Liver (tissue), 9 donors: ENCODE measurements around the gene RPS3. TPM values are rescaled to one million over a fixed set of nuclear protein-coding genes. Genes with fewer than 3 reads are reported as not detected.

Experiments
- DNase-seq: peaks from one replicate; pipeline ENCODE4 v3.0.0-alpha.2; 2017; ENCODE audit warnings: low spot score
- H3K27ac ChIP-seq, 2 donors: one replicate each; pipeline ENCODE4 v1.7.0; 2013; ENCODE audit warnings: inconsistent platforms in 2 of 2, low read length in 2 of 2, control low read depth in 1 of 2, low read depth in 1 of 2, mild to moderate bottlenecking in 1 of 2
- H3K27me3 ChIP-seq, 4 donors: one replicate each; pipeline versions ENCODE4 v1.6.1 to v1.7.0; 2013; ENCODE audit warnings: low read length in 3 of 4, inconsistent platforms in 1 of 4, mild to moderate bottlenecking in 1 of 4, moderate library complexity in 1 of 4; ENCODE audit not compliant: control insufficient read depth in 4 of 4, insufficient read depth in 4 of 4
- H3K36me3 ChIP-seq, 4 donors: one replicate each; pipeline versions ENCODE4 v1.6.1 to v1.7.0; 2013; ENCODE audit warnings: low read length in 3 of 4, mild to moderate bottlenecking in 3 of 4, low read depth in 1 of 4, moderate library complexity in 1 of 4; ENCODE audit not compliant: control insufficient read depth in 4 of 4, insufficient read depth in 3 of 4
- H3K4me1 ChIP-seq, 4 donors: one replicate each; pipeline versions ENCODE4 v1.6.1 to v1.7.0; 2013; ENCODE audit warnings: low read length in 3 of 4, mild to moderate bottlenecking in 3 of 4, moderate library complexity in 1 of 4; ENCODE audit not compliant: control insufficient read depth in 4 of 4, insufficient read depth in 4 of 4
- H3K4me3 ChIP-seq, 3 donors: one replicate each; pipeline versions ENCODE4 v1.6.1 to v1.7.0; 2013; ENCODE audit warnings: low read length in 3 of 3, control low read depth in 1 of 3, low read depth in 1 of 3, mild to moderate bottlenecking in 1 of 3
- H3K9ac ChIP-seq, 2 donors: one replicate each; pipeline ENCODE4 v1.7.0; 2013; ENCODE audit warnings: low read length in 2 of 2, mild to moderate bottlenecking in 2 of 2, moderate library complexity in 2 of 2, control low read depth in 1 of 2, low read depth in 1 of 2
- H3K9me3 ChIP-seq, 4 donors: one replicate each; pipeline versions ENCODE4 v1.6.1 to v1.7.0; 2013; ENCODE audit warnings: low read length in 3 of 4; ENCODE audit not compliant: control insufficient read depth in 4 of 4
- EGR1 ChIP-seq, 2 donors: IDR thresholded peaks; 2 replicates each; pipeline ENCODE4 v1.6.1; 2016 to 2018; ENCODE audit warnings: antibody characterized with exemption in 2 of 2, low read depth in 2 of 2
- FOXA2 ChIP-seq: IDR thresholded peaks from 2 replicates; pipeline ENCODE4 v1.6.1; 2016; ENCODE audit warnings: antibody characterized with exemption
- HNF4A ChIP-seq, 2 donors: conservative IDR thresholded peaks; 2 replicates each; pipeline ENCODE4 v1.6.1; 2016; ENCODE audit warnings: antibody characterized with exemption in 2 of 2, mild to moderate bottlenecking in 2 of 2
- HNF4G ChIP-seq: IDR thresholded peaks from 2 replicates; pipeline ENCODE4 v1.6.1; 2016; ENCODE audit warnings: antibody characterized with exemption
- JUND ChIP-seq, 2 donors: IDR thresholded peaks; 2 replicates each; pipeline ENCODE4 v1.6.1; 2016; ENCODE audit warnings: antibody characterized with exemption in 2 of 2
- NR2F2 ChIP-seq: IDR thresholded peaks from 2 replicates; pipeline ENCODE4 v1.6.1; 2016; ENCODE audit warnings: antibody characterized with exemption
- RAD21 ChIP-seq, 2 donors: IDR thresholded peaks; 2 replicates each; pipeline ENCODE4 v1.6.1; 2016; ENCODE audit warnings: antibody characterized with exemption in 2 of 2, mild to moderate bottlenecking in 2 of 2
- RXRA ChIP-seq, 2 donors: IDR thresholded peaks; 2 replicates each; pipeline ENCODE4 v1.6.1; 2017 to 2018; ENCODE audit warnings: antibody characterized with exemption in 2 of 2, mild to moderate bottlenecking in 1 of 2
- SP1 ChIP-seq: IDR thresholded peaks from 2 replicates; pipeline ENCODE4 v1.6.1; 2018; ENCODE audit warnings: antibody characterized with exemption, mild to moderate bottlenecking
- TAF1 ChIP-seq: conservative IDR thresholded peaks from 2 replicates; pipeline ENCODE4 v1.6.1; 2016; ENCODE audit warnings: antibody characterized with exemption, mild to moderate bottlenecking
- WGBS: extraction: QIAGEN DNeasy Blood & Tissue Kit; methylation state at CpG from one replicate; pipeline ENCODE4 v1.1.7; 2013; 5-methylcytosine and 5-hydroxymethylcytosine counted together
- polyA plus RNA-seq, 2 donors: library from polyadenylated mRNA; stranded (reverse) in 1 of 2; unstranded in 1 of 2; fragments of 200-250 nt in 1 of 2; fragments of >200 nt in 1 of 2; fragmentation: Nextera tagmentation in 1 of 2; extraction: Ambion mirVana in 1 of 2; gene quantifications; one replicate each; pipeline versions ENCODE4 v1.2.1 to v1.2.3, GENCODE V29; 2013 to 2015
- total RNA-seq, 2 donors: library from RNA; depleted of rRNA; stranded (reverse); fragments of >200 nt; gene quantifications; one replicate each; pipeline ENCODE4 v1.2.3, GENCODE V29; 2014
- TF ChIP-seq, protein P1 (sequence below): fragments of 150-350 bp; IDR thresholded peaks from 2 replicates; pipeline ENCODE4 v1.5.1; 2017; ENCODE audit warnings: improper control_type of control experiment, low read depth, low read length; ENCODE audit not compliant: missing input control
- TF ChIP-seq, protein P2 (sequence below): IDR thresholded peaks from 2 replicates; pipeline ENCODE4 v1.6.1; 2016; ENCODE audit warnings: antibody characterized with exemption, mild to moderate bottlenecking
- TF ChIP-seq, protein P3 (sequence below): IDR thresholded peaks from 2 replicates; pipeline ENCODE4 v1.6.1; 2016; ENCODE audit warnings: antibody characterized with exemption
- TF ChIP-seq, protein P4 (sequence below): IDR thresholded peaks from 2 replicates; pipeline ENCODE4 v1.6.1; 2016; ENCODE audit warnings: antibody characterized with exemption
- donor health status: healthy.
- donor health status: healthy.
- donor health status: healthy.
- donor health status: healthy.
- donor health status: healthy.

The RPS3 gene
- total and polyA plus RNA-seq, 4 donors = 289 to 1,115 (median 492) TPM

DNA sequence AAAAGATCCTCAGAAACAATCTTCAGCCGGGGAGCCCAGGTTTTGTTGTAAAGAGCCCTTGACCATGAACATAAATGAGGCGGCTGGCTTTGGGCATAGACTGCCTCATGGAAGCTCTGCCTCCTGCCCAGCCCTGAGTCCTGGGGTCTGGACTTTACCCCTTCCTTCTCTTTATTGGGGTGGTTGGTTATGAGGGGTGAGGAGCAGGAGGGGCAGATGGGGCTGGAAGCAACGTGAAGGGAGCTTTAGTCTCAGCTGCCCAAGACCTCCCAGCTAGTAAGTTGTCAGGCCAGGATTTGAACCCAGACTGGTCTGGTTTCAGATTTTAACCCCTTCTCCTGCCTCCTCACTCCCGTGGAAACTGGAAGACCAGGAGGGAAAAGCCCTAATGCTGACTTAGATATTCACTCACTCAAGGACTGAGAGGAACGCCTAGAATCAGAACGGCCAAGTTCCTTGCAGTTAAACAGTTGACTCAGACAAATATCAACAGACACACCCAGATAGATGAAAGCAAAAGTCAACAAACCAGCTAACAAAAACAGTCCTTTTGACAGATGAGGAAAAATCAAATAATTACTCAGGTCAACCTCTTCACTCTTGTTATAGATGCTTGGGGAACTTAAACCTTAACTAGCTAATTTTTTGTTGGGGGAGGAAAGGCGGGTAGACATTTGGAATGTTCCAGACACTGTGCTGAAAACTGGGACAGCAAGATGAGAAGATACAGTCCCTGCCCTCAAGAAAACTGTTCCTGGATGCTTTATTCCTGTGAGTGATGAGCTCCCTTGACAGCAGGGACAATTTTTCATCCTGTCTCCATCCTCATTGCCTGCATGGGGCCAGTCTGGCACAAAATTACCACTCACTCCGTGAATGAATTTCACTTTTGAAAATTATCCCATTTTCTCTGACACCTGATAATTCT is 27.1 kb upstream of the RPS3 start:
- peak in 1 of 2 donors; percentile 23 for TF ChIP-seq JUND (IDR thresholded peaks at IDR 0.05)
- TF ChIP-seq SP1 = no peak
- peak in 1 of 2 donors; percentile 13 for TF ChIP-seq HNF4A (conservative IDR thresholded peaks at IDR 0.05)
- TF ChIP-seq TAF1 = no peak
- peak in 1 of 2 donors; percentile 10 for TF ChIP-seq RXRA (IDR thresholded peaks at IDR 0.05)
- TF ChIP-seq NR2F2 = no peak
- TF ChIP-seq, protein P1, sequence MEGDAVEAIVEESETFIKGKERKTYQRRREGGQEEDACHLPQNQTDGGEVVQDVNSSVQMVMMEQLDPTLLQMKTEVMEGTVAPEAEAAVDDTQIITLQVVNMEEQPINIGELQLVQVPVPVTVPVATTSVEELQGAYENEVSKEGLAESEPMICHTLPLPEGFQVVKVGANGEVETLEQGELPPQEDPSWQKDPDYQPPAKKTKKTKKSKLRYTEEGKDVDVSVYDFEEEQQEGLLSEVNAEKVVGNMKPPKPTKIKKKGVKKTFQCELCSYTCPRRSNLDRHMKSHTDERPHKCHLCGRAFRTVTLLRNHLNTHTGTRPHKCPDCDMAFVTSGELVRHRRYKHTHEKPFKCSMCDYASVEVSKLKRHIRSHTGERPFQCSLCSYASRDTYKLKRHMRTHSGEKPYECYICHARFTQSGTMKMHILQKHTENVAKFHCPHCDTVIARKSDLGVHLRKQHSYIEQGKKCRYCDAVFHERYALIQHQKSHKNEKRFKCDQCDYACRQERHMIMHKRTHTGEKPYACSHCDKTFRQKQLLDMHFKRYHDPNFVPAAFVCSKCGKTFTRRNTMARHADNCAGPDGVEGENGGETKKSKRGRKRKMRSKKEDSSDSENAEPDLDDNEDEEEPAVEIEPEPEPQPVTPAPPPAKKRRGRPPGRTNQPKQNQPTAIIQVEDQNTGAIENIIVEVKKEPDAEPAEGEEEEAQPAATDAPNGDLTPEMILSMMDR = no peak
- Histone ChIP-seq H3K4me1 (peaks cover 0 to 11% (median 8%) of the 10 kb centered on the region in 4 donors), H3K9ac (no peak overlapping the region), H3K36me3 (no peaks in the 10 kb centered on the region), H3K4me3 (no peak overlapping the region), H3K27me3 (no peaks in the 10 kb centered on the region), H3K9me3 (no peaks in the 10 kb centered on the region), H3K27ac (no peak overlapping the region)
- DNase-seq = no peak
- WGBS = 40% methylated on average over 8 of the region's 8 CpGs

DNA sequence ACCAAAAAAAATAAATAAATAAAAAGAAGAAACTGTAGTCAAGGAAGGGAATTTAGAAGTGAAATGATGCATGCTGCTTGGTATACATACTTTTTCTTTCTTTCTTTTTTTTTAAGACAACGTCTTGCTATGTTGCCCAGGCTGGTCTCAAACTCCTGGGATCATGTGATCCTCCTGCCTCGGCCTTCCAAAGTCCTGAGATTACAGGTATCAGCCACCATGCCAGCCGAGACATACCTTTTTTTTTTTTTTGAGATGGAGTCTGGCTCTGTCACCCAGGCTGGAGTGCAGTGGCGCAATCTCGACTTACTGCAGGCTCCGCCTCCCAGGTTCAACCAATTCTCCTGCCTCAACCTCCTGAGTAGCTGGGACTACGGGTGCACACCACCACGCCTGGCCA is 26.1 kb upstream of the RPS3 start:
- H3K27ac ChIP-seq = no peak overlapping the region
- WGBS = 92% methylated on average over 8 of the region's 8 CpGs
- no peaks in the 10 kb centered on the region for H3K27me3 ChIP-seq
- no peak overlapping the region for H3K9ac ChIP-seq
- no peak overlapping the region for H3K4me3 ChIP-seq
- no peak for TF ChIP-seq FOXA2
- no peak for TF ChIP-seq EGR1 (IDR thresholded peaks at IDR 0.05; ENCODE audit: low read depth in 2 of 2)
- TF ChIP-seq RAD21 (IDR thresholded peaks at IDR 0.05) = no peak
- no peak for TF ChIP-seq HNF4G
- TF ChIP-seq, protein P1 = no peak
- TF ChIP-seq, protein P2, sequence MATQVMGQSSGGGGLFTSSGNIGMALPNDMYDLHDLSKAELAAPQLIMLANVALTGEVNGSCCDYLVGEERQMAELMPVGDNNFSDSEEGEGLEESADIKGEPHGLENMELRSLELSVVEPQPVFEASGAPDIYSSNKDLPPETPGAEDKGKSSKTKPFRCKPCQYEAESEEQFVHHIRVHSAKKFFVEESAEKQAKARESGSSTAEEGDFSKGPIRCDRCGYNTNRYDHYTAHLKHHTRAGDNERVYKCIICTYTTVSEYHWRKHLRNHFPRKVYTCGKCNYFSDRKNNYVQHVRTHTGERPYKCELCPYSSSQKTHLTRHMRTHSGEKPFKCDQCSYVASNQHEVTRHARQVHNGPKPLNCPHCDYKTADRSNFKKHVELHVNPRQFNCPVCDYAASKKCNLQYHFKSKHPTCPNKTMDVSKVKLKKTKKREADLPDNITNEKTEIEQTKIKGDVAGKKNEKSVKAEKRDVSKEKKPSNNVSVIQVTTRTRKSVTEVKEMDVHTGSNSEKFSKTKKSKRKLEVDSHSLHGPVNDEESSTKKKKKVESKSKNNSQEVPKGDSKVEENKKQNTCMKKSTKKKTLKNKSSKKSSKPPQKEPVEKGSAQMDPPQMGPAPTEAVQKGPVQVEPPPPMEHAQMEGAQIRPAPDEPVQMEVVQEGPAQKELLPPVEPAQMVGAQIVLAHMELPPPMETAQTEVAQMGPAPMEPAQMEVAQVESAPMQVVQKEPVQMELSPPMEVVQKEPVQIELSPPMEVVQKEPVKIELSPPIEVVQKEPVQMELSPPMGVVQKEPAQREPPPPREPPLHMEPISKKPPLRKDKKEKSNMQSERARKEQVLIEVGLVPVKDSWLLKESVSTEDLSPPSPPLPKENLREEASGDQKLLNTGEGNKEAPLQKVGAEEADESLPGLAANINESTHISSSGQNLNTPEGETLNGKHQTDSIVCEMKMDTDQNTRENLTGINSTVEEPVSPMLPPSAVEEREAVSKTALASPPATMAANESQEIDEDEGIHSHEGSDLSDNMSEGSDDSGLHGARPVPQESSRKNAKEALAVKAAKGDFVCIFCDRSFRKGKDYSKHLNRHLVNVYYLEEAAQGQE = no peak
- TF ChIP-seq JUND (IDR thresholded peaks at IDR 0.05) = no peak
- TF ChIP-seq, protein P3, sequence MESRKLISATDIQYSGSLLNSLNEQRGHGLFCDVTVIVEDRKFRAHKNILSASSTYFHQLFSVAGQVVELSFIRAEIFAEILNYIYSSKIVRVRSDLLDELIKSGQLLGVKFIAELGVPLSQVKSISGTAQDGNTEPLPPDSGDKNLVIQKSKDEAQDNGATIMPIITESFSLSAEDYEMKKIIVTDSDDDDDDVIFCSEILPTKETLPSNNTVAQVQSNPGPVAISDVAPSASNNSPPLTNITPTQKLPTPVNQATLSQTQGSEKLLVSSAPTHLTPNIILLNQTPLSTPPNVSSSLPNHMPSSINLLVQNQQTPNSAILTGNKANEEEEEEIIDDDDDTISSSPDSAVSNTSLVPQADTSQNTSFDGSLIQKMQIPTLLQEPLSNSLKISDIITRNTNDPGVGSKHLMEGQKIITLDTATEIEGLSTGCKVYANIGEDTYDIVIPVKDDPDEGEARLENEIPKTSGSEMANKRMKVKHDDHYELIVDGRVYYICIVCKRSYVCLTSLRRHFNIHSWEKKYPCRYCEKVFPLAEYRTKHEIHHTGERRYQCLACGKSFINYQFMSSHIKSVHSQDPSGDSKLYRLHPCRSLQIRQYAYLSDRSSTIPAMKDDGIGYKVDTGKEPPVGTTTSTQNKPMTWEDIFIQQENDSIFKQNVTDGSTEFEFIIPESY = no peak
- TF ChIP-seq, protein P4, sequence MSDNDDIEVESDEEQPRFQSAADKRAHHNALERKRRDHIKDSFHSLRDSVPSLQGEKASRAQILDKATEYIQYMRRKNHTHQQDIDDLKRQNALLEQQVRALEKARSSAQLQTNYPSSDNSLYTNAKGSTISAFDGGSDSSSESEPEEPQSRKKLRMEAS = no peak
- no peak for TF ChIP-seq TAF1
- TF ChIP-seq NR2F2 = no peak
- TF ChIP-seq HNF4A (conservative IDR thresholded peaks at IDR 0.05) = no peak
- DNase-seq = no peak
- peaks cover 0 to 11% (median 8%) of the 10 kb centered on the region in 4 donors for H3K4me1 ChIP-seq
- H3K9me3 ChIP-seq = no peaks in the 10 kb centered on the region
- H3K36me3 ChIP-seq = no peaks in the 10 kb centered on the region
